Thyroid gland (tissue), 4 donors: ENCODE data around the gene TOPBP1.

Experiments used
- POLR2A ChIP-seq, 2 donors: fragments of 450-650 bp; IDR thresholded peaks; one replicate each; pipeline ENCODE4 v1.6.1; 2017; ENCODE audit warnings: antibody characterized with exemption in 2 of 2, mild to moderate bottlenecking in 2 of 2, moderate library complexity in 1 of 2
- TF ChIP-seq, protein P1 (sequence below), 6 experiments: fragments of 200-600 bp in 3 of 6; fragments of 450-650 bp in 3 of 6; sonication (generic) in 3 of 6; IDR thresholded peaks; one replicate each; pipeline ENCODE4 v1.5.1; 2016 to 2019; ENCODE audit warnings: antibody characterized with exemption in 6 of 6, mild to moderate bottlenecking in 2 of 6, inconsistent platforms in 1 of 6, moderate library complexity in 1 of 6

GRCh38 chr3:133700351-133700750, 38.6 kb upstream of the TOPBP1 start:
- TF ChIP-seq, protein P1, sequence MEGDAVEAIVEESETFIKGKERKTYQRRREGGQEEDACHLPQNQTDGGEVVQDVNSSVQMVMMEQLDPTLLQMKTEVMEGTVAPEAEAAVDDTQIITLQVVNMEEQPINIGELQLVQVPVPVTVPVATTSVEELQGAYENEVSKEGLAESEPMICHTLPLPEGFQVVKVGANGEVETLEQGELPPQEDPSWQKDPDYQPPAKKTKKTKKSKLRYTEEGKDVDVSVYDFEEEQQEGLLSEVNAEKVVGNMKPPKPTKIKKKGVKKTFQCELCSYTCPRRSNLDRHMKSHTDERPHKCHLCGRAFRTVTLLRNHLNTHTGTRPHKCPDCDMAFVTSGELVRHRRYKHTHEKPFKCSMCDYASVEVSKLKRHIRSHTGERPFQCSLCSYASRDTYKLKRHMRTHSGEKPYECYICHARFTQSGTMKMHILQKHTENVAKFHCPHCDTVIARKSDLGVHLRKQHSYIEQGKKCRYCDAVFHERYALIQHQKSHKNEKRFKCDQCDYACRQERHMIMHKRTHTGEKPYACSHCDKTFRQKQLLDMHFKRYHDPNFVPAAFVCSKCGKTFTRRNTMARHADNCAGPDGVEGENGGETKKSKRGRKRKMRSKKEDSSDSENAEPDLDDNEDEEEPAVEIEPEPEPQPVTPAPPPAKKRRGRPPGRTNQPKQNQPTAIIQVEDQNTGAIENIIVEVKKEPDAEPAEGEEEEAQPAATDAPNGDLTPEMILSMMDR (IDR thresholded peaks at IDR 0.05) = no peak
- TF ChIP-seq POLR2A (IDR thresholded peaks at IDR 0.05) = no peak
